DOHH2 (cell line): Measurements from ENCODE around the gene LDOC1.

Experiments used
- H3F3A ChIP-seq: fragments of 200-600 bp; sonication (generic), shearing (Covaris generic); 2 replicates; pipeline ENCODE4 v1.6.0; 2016; ENCODE audit warnings: antibody characterized with exemption, mild to moderate bottlenecking; ENCODE audit not compliant: control insufficient read depth, insufficient read depth
- H3K27ac ChIP-seq: fragments of 200-600 bp; sonication (generic); 2 replicates; pipeline ENCODE4 v1.5.1; 2014; ENCODE audit warnings: low read depth, mild to moderate bottlenecking, low read length, moderate library complexity
- H3K27me3 ChIP-seq: fragments of 200-600 bp; sonication (generic); 2 replicates; pipeline ENCODE4 v1.6.1; 2014; ENCODE audit warnings: mild to moderate bottlenecking, low read length, mixed read lengths; ENCODE audit not compliant: control insufficient read depth
- H3K36me3 ChIP-seq: fragments of 200-600 bp; sonication (generic); 2 replicates; pipeline ENCODE4 v1.6.1; 2014; ENCODE audit warnings: mild to moderate bottlenecking, low read length, moderate library complexity, mixed read lengths; ENCODE audit not compliant: control insufficient read depth
- H3K4me1 ChIP-seq: fragments of 200-600 bp; sonication (generic); 2 replicates; pipeline ENCODE4 v1.6.1; 2014; ENCODE audit warnings: mild to moderate bottlenecking, low read length, mixed read lengths; ENCODE audit not compliant: control insufficient read depth
- H3K4me2 ChIP-seq: fragments of 200-600 bp; sonication (generic); 2 replicates; pipeline ENCODE4 v1.6.0; 2014; ENCODE audit warnings: mild to moderate bottlenecking, low read length, moderate library complexity
- H3K4me3 ChIP-seq: fragments of 200-600 bp; sonication (generic); 2 replicates; pipeline ENCODE4 v1.5.1; 2014; ENCODE audit warnings: mild to moderate bottlenecking, low read length, mixed read lengths
- H3K79me2 ChIP-seq: fragments of 200-600 bp; sonication (generic); 2 replicates; pipeline ENCODE4 v1.6.1; 2014; ENCODE audit warnings: mild to moderate bottlenecking, low read length, mixed read lengths; ENCODE audit not compliant: control insufficient read depth
- H3K9me2 ChIP-seq: fragments of 200-600 bp; sonication (generic); replicated peaks from 2 replicates; pipeline ENCODE4 v1.6.1; 2014; ENCODE audit warnings: mild to moderate bottlenecking, low read length, mixed read lengths; ENCODE audit not compliant: control insufficient read depth
- H3K9me3 ChIP-seq: fragments of 200-600 bp; sonication (generic); 2 replicates; pipeline ENCODE4 v1.6.1; 2014; ENCODE audit warnings: antibody characterized with exemption, low read length, mixed read lengths; ENCODE audit not compliant: control insufficient read depth, insufficient read depth
- H4K20me1 ChIP-seq: fragments of 200-600 bp; sonication (generic); 2 replicates; pipeline ENCODE4 v1.6.0; 2014; ENCODE audit warnings: low read depth, mild to moderate bottlenecking, antibody characterized with exemption, low read length, moderate library complexity; ENCODE audit not compliant: control insufficient read depth, insufficient read depth
- CTCF ChIP-seq: fragments of 200-600 bp; sonication (generic); IDR thresholded peaks from one replicate; pipeline ENCODE4 v1.5.1; 2014; ENCODE audit warnings: antibody characterized with exemption, mild to moderate bottlenecking, low read depth, low read length; ENCODE audit not compliant: poor library complexity, severe bottlenecking
- EZH2phosphoT487 ChIP-seq: fragments of 200-600 bp; sonication (generic); IDR thresholded peaks from 2 replicates; pipeline ENCODE4 v1.6.1; 2017; ENCODE audit warnings: borderline replicate concordance, mild to moderate bottlenecking, antibody characterized with exemption, low read length, moderate library complexity, mixed read lengths

LDOC1 gene

GRCh38 chrX:141127146-141127545 lies 49.8 kb downstream of the LDOC1 start:
- no peak overlapping the region for H3K4me2 ChIP-seq
- no peak for TF ChIP-seq CTCF
- no peak for TF ChIP-seq EZH2phosphoT487
- H3K36me3 ChIP-seq = no peaks in the 10 kb centered on the region
- H3K9me3 ChIP-seq = no peaks in the 10 kb centered on the region
- H3K27me3 ChIP-seq = no peaks in the 10 kb centered on the region
- H4K20me1 ChIP-seq = no peaks in the 10 kb centered on the region
- H3K4me1 ChIP-seq = no peaks in the 10 kb centered on the region
- no peak overlapping the region for H3K27ac ChIP-seq
- H3K9me2 ChIP-seq = no peaks in the 10 kb centered on the region
- no peaks in the 10 kb centered on the region for H3F3A ChIP-seq
- H3K79me2 ChIP-seq = no peaks in the 10 kb centered on the region
- H3K4me3 ChIP-seq = no peak overlapping the region
